ENCODE measurements around the gene TBC1D24.

The TBC1D24 gene

DNA sequence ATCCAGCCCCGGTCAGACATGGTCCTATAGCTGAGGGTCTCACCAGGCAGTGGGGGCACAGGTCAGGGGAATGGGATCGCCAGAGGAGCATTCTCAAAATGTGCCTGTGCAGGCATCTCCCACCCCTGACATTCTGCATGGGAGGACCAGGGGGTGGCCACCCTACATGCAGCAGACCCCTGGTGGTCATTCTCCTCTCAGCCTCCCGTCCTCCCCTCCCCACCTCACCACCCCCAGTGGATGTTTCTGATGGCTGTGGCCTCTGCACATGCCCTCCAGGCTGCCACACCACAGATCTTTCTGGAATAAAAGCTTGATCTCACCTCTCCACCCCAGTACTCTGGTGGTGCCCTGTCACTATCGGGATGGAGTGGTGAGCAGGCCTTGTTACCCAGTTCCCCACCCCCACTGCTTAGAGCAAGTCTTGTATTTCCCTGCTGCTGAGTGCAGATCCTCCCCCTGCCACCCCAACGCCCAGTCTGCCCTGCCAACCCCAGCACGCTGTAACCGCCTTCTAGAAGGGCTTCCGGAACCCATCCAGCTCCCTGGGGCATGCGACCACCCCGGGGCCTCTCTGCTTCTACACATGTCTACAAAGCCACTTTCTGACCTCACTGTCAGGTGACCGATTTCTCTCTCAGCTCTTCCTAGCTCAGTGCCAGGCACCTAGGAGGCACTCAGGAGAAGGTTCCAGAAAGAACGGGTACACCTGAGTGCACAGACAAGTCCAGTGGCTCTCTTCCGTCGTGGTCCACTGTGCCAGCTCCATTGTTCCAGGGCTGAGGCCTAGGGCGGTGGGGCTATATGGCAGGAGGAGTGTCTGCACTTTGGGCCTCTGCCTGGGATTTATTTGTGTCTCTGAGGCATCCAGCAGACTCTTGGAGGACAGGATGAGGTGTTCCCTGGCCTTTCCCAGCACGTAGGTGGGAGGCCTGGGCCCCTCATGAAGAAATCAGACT, 9.3 kb downstream of the TBC1D24 start:
- no peak for DNase-seq

DNA sequence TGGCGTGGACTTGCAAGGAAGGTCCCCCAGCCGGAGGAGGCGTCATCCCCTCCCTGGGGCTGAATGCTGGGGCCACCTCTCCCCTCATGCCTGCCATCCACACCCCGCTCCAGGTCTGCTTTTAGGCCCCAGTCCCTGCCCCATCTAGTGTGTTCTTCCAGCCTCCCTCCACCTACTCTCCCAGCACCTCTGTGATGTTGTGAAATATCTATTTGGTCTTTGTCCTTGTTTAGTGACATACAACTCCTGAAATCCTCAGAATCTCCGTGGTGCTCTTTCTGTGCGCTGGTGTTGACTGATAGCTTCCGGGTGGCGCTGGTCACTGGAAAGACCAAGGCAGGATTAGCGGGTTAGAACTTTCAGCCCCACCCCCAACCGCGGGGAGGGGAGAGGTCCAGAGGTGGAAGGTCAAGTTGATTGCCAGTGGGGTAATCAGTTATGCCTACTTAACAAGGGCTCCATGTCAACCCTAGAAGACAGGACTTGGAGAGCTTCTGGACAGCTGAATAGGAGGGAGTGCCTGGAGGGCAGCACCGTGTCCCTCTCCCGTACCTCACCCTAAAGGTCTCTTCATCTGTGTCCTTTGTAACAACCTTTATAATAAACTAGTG, 10.1 kb downstream of the TBC1D24 start:
- DNase-seq, result no peak

DNA sequence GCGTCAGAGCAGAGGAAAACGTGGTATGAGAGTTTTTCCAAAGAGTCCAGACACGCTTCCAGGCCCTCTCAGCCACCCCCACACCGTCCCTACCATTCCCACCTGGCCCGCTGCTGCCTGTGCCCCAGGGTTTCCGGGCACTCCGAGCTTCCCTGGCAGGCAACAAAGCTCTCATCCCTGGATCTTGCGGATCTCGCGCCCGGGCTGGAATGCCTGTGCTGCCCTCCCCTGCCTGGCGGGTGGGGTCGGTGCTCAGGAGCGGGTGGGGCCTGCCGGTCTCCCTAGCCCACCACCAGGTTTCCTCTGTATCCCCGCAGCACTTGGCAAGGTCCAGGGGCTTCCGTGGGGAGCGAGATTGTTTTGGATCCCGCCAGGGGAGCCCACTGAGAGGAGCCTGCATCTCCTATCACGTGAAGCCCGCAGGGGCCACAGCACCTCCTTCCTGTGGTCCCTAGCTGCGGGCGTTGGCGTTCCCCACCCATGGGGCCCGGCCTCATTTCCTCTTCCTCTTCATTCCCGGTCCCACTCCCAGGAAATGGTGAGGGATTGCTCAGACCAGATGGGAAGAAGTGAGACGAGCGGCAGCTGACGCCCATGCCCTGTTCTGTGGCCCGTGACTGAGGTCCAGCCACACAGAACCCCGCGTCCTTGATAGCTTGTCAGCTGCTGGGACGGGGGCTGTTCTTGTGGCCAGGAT, 11.0 kb downstream of the TBC1D24 start:
- no peak for DNase-seq

DNA sequence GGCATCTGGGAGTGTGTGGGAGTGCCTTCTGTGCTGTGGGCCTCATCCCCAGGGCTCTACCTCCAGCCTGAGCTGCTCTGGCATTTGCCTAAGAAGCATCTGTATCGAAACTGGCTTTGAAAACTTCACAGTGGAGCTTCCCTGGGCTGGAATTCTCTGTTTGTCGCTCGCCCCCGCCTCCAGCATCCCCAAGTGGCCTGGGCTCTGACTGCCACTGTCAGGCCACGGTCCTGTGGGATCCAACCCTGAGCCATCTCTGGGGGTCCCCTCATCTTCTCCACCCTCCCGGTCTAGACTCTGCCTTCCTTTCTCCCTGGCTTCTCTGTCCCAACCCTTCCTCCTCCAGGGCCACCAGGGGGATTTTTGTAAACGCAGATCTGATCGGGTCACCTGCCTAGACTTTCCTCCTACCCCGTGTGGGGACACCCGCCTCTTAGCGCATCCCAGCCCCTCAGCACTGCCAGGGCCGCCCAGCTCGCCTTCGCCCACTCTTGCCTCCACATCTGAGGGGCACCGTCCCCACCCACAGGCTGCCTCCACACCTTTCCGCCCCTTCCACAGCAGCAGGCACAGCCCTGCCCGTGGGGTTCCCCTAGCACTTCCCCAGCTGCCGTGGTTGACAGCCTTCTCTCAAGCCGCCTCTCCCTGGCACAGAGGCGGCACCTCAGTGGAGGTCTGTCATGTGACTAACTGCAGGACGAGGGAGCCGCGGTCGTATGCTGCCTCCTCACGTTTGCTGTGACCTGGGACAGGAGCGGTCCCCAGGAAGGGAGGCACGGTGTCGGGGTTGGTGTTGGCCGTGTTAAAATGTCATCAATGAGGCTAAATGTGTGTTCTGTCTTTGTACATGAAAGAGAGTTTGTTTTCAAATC, 12.0 kb downstream of the TBC1D24 start:
- DNase-seq, result no peak

DNA sequence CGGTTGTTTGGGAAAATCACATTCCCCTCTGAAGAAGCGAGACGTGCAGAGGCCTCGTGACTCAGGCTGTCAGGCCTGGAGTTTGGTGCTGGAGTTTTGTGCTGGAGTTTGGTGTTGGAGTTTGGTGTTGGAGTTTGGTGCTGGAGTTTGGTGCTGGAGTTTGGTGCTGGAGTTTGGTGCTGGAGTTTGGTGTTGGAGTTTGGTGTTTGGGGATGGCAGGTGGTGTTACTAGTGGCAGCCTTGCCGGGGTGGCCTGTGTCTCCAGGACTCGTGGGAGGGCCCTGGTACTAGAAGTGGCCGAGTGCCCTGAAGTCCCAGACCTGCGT, 12.6 kb downstream of the TBC1D24 start:
- DNase-seq, result no peak

- no peak for DNase-seq
These were observed 13.1 kb downstream of the TBC1D24 start for GRCh38 chr16:2487903-2488531.

- no peak for DNase-seq
These were observed 14.7 kb downstream of the TBC1D24 start for GRCh38 chr16:2489581-2489980.

DNA sequence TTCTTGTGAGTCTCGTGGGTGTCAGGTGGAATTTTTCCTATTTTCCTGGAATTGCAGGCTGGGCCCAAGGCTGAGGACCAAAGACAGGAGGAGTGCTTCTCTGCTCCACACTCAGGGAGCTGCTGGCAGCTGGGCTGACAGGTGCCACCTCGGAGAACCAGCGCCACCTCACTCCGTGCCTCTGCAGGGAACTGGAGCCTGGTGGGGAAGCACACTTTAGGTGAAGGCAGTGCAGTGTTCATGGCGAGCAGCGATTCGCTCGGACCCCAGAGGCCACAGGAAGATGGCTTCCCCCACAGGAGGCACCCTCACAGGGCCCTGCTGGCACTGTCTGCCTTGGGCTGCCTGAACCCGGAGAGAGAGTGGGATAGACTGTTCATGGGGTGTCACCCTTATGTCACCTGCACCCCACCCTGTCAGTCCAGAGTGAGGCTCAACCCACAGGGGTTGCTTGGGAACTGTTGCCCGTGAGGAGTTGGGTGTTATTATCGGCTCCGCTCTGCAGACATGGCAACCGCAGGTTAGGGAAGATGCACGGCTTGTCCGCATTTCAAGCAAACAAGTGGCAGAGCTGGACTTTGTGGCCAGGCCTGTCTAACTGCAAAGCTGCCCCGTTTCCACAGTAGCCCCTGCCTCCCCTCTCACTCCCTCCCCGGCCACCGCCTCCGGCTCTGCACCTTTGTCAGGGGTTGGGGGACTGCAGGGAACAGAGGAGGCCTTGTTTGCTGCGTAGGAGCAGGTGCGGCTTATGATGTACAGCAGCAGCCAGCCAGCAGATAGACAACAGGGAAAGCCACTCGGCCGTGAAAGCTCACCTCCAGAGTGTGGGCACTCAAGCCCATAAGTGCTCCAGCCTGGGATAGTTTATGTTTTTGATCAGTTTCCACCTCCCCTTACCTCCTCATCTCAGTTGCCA, 15.5 kb downstream of the TBC1D24 start:
- no peak for DNase-seq

GRCh38 chr16:2492292-2492691, 17.4 kb downstream of the TBC1D24 start:
- DNase-seq, result no peak

DNA sequence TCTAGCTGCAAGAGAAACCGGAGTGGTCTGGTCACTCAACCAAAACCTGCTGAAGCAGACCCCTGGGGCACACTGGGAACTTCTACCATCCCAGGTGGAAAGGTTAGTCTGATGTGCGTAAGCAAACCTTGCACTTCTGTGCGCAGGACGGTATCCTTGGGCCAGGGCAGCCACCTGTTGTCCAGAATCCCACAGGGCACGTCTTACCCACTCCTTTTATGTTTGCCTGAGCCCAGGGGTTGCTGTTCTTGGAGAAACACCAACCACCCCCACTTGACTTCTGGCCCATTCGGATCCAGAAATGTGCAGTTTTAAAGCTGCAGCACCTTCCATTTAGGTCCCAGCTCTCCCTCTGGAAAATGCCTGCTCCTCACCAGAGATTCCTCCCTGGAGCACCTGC, 18.7 kb downstream of the TBC1D24 start:
- DNase-seq, result no peak

- no peak for DNase-seq
These were observed 19.7 kb downstream of the TBC1D24 start for GRCh38 chr16:2494616-2495015.

GRCh38 chr16:2495041-2495440, 20.1 kb downstream of the TBC1D24 start:
- no peak for DNase-seq

DNA sequence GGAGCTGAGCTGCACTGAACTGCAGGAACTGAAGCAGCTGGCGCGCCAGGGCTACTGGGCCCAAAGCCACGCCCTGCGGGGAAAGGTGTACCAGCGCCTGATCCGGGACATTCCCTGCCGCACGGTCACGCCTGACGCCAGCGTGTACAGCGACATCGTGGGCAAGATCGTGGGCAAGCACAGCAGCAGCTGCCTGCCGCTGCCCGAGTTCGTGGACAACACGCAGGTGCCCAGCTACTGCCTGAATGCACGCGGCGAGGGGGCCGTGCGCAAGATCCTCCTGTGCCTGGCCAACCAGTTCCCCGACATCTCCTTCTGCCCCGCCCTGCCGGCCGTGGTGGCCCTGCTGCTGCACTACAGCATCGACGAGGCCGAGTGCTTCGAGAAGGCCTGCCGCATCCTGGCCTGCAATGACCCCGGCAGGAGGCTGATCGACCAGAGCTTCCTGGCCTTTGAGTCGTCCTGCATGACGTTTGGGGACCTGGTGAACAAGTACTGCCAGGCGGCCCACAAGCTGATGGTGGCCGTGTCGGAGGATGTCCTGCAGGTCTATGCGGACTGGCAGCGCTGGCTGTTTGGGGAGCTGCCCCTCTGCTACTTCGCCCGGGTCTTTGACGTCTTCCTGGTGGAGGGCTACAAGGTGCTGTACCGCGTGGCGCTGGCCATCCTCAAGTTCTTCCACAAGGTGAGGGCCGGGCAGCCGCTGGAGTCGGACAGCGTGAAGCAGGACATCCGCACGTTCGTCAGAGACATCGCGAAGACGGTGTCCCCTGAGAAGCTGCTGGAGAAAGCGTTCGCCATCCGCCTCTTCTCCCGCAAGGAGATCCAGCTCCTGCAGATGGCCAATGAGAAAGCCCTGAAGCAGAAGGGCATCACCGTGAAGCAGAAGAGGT, 21.5 kb downstream of the TBC1D24 start:
- DNase-seq, result no peak

GRCh38 chr16:2497116-2497630, 22.2 kb downstream of the TBC1D24 start:
- no peak for DNase-seq

GRCh38 chr16:2497695-2498484, 23.0 kb downstream of the TBC1D24 start:
- no peak for DNase-seq

GRCh38 chr16:2498531-2499253, 23.8 kb downstream of the TBC1D24 start:
- DNase-seq, result no peak

DNA sequence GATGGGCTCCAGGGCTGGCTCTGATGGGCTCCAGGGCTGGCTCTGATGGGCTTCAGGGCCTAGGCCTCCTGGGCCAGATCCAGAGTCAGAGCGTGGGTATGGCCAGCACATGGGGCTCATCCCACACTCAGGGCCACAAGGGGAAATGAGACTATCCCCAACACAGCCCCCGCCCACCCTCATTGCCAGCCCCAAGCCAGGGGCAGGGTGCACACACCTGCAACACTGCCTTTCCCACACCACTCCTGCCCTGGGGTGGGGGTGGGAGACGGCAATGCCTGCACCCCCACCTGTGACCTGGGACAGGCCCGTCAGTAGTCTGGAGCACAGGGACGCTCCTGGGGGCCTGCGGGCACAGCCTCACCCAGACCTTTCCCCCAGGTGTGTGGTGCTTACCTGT, 24.5 kb downstream of the TBC1D24 start:
- DNase-seq, result no peak

DNA sequence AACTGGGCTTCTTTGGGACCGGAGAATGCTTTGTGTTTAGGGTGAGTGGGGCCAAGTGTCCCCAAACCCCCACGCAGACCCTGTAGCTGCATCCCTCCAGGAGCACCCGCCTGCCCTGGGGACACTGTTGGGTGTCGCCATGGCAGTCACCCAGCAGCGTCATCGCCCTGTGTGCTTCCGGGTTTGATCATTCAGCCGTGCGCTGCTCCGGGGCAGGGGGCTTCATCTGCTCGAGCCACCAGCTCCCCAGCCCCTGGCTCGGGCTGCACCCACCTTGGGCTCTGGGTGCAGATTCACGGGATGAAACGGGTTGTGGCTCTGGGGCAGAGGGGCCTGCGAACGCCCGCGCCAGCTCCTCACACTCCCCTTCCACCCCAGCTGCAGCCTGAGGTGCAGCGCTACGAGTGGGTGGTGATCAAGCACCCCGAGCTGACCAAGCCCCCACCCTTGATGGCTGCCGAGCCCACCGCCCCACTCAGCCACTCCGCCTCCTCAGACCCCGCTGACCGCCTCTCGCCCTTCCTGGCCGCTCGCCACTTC, 25.0 kb downstream of the TBC1D24 start:
- DNase-seq, result no peak
